Thyroid gland (tissue), 4 donors: ENCODE measurements around the gene DCTN1. TPM values are rescaled to one million over a fixed set of nuclear protein-coding genes. Genes with fewer than 3 reads are reported as not detected.

Source experiments
- DNase-seq, 2 donors: peaks; one replicate each; pipeline ENCODE4 v3.0.0-alpha.2; 2019
- H3K27ac ChIP-seq, 3 donors: fragments of 200-600 bp; sonication (generic); 1 replicate in 2 of 3; 2 replicates in 1 of 3; pipeline ENCODE4 v1.5.1; 2016 to 2019; ENCODE audit warnings: mild to moderate bottlenecking in 1 of 3, moderate library complexity in 1 of 3
- H3K27me3 ChIP-seq: fragments of 200-600 bp; sonication (generic); one replicate; pipeline ENCODE4 v1.5.1; 2019
- H3K36me3 ChIP-seq, 2 donors: fragments of 200-600 bp; sonication (generic); one replicate each; pipeline ENCODE4 v1.5.1; 2016 to 2019
- H3K4me1 ChIP-seq, 2 donors: fragments of 200-600 bp; sonication (generic); one replicate each; pipeline ENCODE4 v1.5.1; 2017 to 2019
- H3K4me3 ChIP-seq, 3 donors: fragments of 200-600 bp; sonication (generic); replicated peaks in 1 of 3; 1 replicate in 2 of 3; 2 replicates in 1 of 3; pipeline ENCODE4 v1.5.1; 2016; ENCODE audit warnings: mild to moderate bottlenecking in 1 of 3
- H3K9me3 ChIP-seq: fragments of 200-600 bp; sonication (generic); one replicate; pipeline ENCODE4 v1.5.1; 2017
- CTCF ChIP-seq, 6 experiments: fragments of 200-600 bp in 3 of 6; fragments of 450-650 bp in 3 of 6; sonication (generic) in 3 of 6; IDR thresholded peaks; one replicate each; pipeline ENCODE4 v1.5.1; 2016 to 2019; ENCODE audit warnings: antibody characterized with exemption in 6 of 6, mild to moderate bottlenecking in 2 of 6, inconsistent platforms in 1 of 6, moderate library complexity in 1 of 6
- POLR2A ChIP-seq, 2 donors: fragments of 450-650 bp; IDR thresholded peaks; one replicate each; pipeline ENCODE4 v1.6.1; 2017; ENCODE audit warnings: antibody characterized with exemption in 2 of 2, mild to moderate bottlenecking in 2 of 2, moderate library complexity in 1 of 2
- WGBS, 2 donors: methylation state at CpG; one replicate each; pipeline ENCODE4 v1.1.5; 2017; 5-methylcytosine and 5-hydroxymethylcytosine counted together
- intact Hi-C: fragments of 100-400 bp; cut with DNase I; formaldehyde crosslinking; loops from one replicate; pipeline ENCODE4 v1.15.1; 2023
- total RNA-seq, 4 donors: library from RNA; depleted of rRNA; stranded (reverse); fragments of >200 nt; gene quantifications; one replicate each; pipeline ENCODE4 v1.2.3, GENCODE V29; 2016

Gene DCTN1
- total RNA-seq, 4 donors from 2014 or later: 82.6 to 124 (median 108) TPM

- Histone ChIP-seq H3K9me3 (no peaks in the 10 kb centered on the region), H3K27me3 (no peaks in the 10 kb centered on the region), H3K36me3 (no peaks in the 10 kb centered on the region), H3K4me1 (peaks cover 38 to 42% of the 10 kb centered on the region in 2 donors), H3K27ac (peak overlapping the region; percentile 67 to 81 (median 70)), H3K4me3 (no peak overlapping the region)
- 86 to 90% methylated on average over 2 of the region's 2 CpGs for WGBS, 2 donors
- DNase-seq: no peak
- TF ChIP-seq POLR2A (IDR thresholded peaks at IDR 0.05): no peak
- no peak for TF ChIP-seq CTCF (IDR thresholded peaks at IDR 0.05)
- intact Hi-C loops: no loop called here
Observed at GRCh38 chr2:74325815-74326214, 54.3 kb downstream of the DCTN1 start.

- no peaks in the 10 kb centered on the region for H3K27me3 ChIP-seq
- H3K4me1 ChIP-seq: peaks cover 40 to 41% of the 10 kb centered on the region in 2 donors
- no peaks in the 10 kb centered on the region for H3K36me3 ChIP-seq
- TF ChIP-seq POLR2A (IDR thresholded peaks at IDR 0.05) (no peak), CTCF (IDR thresholded peaks at IDR 0.05) (no peak)
- H3K27ac ChIP-seq: no peak overlapping the region
- intact Hi-C loops: no loop called here
- 90 to 94% methylated on average over 2 of the region's 2 CpGs for WGBS, 2 donors
- DNase-seq: no peak
- no peaks in the 10 kb centered on the region for H3K9me3 ChIP-seq
- no peak overlapping the region for H3K4me3 ChIP-seq
Observed at GRCh38 chr2:74321737-74322136, 58.4 kb downstream of the DCTN1 start.

- no peaks in the 10 kb centered on the region for H3K9me3 ChIP-seq
- H3K27me3 ChIP-seq: no peaks in the 10 kb centered on the region
- H3K36me3 ChIP-seq: no peaks in the 10 kb centered on the region
- TF ChIP-seq CTCF (IDR thresholded peaks at IDR 0.05) (no peak), POLR2A (IDR thresholded peaks at IDR 0.05) (no peak)
- H3K27ac ChIP-seq: peak overlapping the region; percentile 27 to 66 (median 59)
- intact Hi-C loops: no loop called here
- H3K4me1 ChIP-seq: peaks cover 49 to 53% of the 10 kb centered on the region in 2 donors
- H3K4me3 ChIP-seq: no peak overlapping the region
- DNase-seq: peak; percentile 64 to 74
Observed at GRCh38 chr2:74317701-74318100, 62.4 kb downstream of the DCTN1 start.

- intact Hi-C loops: no loop called here
- H3K4me1 ChIP-seq: peaks cover 49 to 53% of the 10 kb centered on the region in 2 donors
- TF ChIP-seq CTCF (IDR thresholded peaks at IDR 0.05) (no peak), POLR2A (IDR thresholded peaks at IDR 0.05) (no peak)
Observed at GRCh38 chr2:74316627-74317295, 63.4 kb downstream of the DCTN1 start.

GRCh38 chr2:74314107-74314506 is 66.0 kb downstream of the DCTN1 start:
- 14 to 57% methylated on average over 5 of the region's 5 CpGs for WGBS, 2 donors
- Histone ChIP-seq H3K36me3 (no peaks in the 10 kb centered on the region), H3K4me1 (peaks cover 47 to 49% of the 10 kb centered on the region in 2 donors), H3K27ac (peak overlapping the region; percentile 55 to 64 (median 60)), H3K27me3 (no peaks in the 10 kb centered on the region), H3K9me3 (no peaks in the 10 kb centered on the region), H3K4me3 (no peak overlapping the region)
- TF ChIP-seq CTCF (IDR thresholded peaks at IDR 0.05) (peak in 1 of 6 experiments; percentile 7), POLR2A (IDR thresholded peaks at IDR 0.05) (peak in 1 of 2 donors; percentile 14)
- DNase-seq: peak; percentile 83 to 90
- intact Hi-C loops: no loop called here

More at GRCh38 chr2:74316627-74317295, 63.4 kb downstream of the DCTN1 start:
- H3K9me3 ChIP-seq: no peaks in the 10 kb centered on the region
- H3K27me3 ChIP-seq: no peaks in the 10 kb centered on the region
- WGBS, 2 donors: 35 to 60% methylated on average over 6 of the region's 6 CpGs
- no peaks in the 10 kb centered on the region for H3K36me3 ChIP-seq
- no peak overlapping the region for H3K4me3 ChIP-seq
- no peak for DNase-seq
- H3K27ac ChIP-seq: peak overlapping the region; percentile 51 to 66 (median 59)
